ENCODE results near the gene ABHD17B.

The ABHD17B gene

GRCh38 chr9:71819115-71819739 lies 91.8 kb downstream of the ABHD17B start:
- DNase-seq (ENCODE audit: low spot score) = peak; percentile 44

- DNase-seq (ENCODE audit: low spot score) = no peak
Observed at GRCh38 chr9:71816916-71817451, 94.0 kb downstream of the ABHD17B start.

All from CD4-positive, alpha-beta T cell treated with Interleukin-6 at 100 ng/mL for 8 hours (primary cell).